HL-60/S4 (cell line): ENCODE data around the gene CST1.

Experiments
- in situ Hi-C: fragments of 300-500 bp; cut with MboI; formaldehyde crosslinking; loops from 2 replicates; pipeline ENCODE4 v1.14.3; 2022; ENCODE audit warnings: low sequenced_read_pairs

Gene CST1

GRCh38 chr20:23711778-23712177 lies 39.0 kb downstream of the CST1 start:
- in situ Hi-C loops: loop anchor here (25.0 kb wide), 1 partner anchor 101 kb away; no protein-coding TSS in a partner anchor

GRCh38 chr20:23710771-23711170 lies 40.0 kb downstream of the CST1 start:
- in situ Hi-C loops: loop anchor here (25.0 kb wide), 1 partner anchor 102 kb away; no protein-coding TSS in a partner anchor

- in situ Hi-C loops: loop anchor here (25.0 kb wide), 1 partner anchor 106 kb away; no protein-coding TSS in a partner anchor
Observed at GRCh38 chr20:23705895-23706294, 44.8 kb downstream of the CST1 start.

GRCh38 chr20:23702021-23702420 lies 48.7 kb downstream of the CST1 start:
- in situ Hi-C loops: loop anchor here (25.0 kb wide), 1 partner anchor 110 kb away; no protein-coding TSS in a partner anchor

GRCh38 chr20:23700931-23701330 lies 49.8 kb downstream of the CST1 start:
- in situ Hi-C loops: loop anchor here (25.0 kb wide), 1 partner anchor 111 kb away; no protein-coding TSS in a partner anchor

GRCh38 chr20:23697947-23698346 lies 52.8 kb downstream of the CST1 start:
- in situ Hi-C loops: no loop called here
